GM19452 (cell line): Measurements from ENCODE around the gene MOB3B.

Experiments
- ATAC-seq: cut with Tn5 transposase; IDR thresholded peaks from one replicate; pipeline ENCODE4 v1.9.1; 2021; ENCODE audit not compliant: unreplicated experiment

MOB3B gene

DNA sequence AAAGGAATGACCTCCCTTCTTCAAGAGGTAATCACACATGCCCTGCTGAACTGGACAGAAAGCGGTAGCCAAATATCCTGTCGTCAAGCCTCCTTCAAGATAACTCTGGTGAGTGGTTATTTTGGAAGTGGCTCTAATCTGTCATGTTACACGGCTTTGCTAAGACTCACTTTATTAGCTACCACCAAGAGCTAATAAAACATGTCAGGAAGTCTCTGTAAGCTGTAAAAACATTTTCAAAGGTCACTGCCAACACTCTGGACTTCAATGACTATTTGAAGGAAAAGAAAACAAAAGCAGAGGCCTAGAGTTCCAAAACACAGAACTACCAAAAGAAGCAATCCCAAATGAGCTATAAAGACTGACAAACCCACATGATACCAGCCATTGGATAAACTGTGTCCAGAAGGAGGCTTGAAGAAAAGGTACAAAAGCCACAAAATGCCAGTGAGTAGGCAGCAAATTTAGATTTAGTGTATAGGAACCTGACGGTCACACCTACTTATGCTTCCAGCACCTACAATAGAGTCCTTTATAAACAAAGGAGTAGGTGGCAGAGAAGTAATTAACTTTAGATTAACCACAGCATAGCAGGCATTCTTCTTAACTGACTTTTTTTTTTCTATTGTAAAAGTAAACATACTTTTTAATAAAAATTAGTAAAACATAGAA, 135.3 kb downstream of the MOB3B start:
- ATAC-seq, result no peak

DNA sequence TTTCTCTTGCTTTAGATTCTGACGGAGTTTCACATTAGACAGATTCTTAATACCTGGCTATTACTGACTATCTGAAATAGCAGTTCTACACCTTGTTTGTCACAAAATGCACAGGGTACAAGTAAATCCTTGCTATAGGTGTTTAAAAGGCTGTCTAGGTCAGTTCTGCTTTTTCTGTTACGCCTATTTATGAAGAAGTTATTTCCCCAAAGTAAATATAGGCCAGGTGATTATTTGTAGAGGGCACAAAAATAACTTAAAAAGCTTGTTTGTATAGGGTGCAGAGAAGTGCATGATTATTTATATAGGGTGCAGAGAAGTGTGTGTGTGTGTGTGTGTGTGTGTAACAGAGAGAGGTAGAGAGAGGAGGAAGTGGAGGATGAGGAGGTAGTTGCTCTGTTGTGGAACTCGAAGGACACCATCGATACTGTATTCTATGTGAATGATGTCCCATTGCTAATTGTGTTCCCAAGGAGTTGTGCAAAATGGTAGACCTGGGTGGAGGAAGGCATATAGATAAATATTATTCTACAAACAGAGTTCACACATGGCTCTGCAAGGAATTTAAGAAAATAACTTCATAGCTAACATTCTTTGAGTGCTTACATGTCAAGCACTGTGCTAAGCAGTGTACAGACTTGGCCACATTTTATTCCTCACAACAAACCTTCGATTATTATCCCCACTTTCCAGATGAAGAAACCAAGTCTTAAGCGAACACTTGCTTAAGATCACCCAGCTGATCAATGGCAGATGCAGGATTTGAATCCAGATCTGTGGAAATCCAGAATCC, 136.4 kb downstream of the MOB3B start:
- no peak for ATAC-seq

DNA sequence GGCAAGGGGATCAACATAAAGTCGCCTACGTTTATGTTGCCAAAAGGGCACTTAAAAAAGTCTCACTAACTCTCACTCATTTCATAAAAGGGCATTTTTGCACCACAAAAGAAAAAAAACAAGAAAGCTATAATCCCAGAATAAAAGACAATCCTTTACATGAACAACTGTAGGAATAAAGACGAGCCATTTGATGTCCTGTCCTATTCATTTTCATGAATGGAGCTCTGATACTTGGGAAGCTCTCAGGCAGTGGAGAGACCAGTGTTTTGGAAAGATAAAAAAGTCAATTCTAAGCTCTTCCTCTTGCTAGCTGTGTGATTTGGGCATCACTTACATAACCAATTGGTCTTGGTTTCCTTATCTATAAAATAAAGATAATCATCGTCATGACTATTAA, 137.2 kb downstream of the MOB3B start:
- ATAC-seq, result no peak

DNA sequence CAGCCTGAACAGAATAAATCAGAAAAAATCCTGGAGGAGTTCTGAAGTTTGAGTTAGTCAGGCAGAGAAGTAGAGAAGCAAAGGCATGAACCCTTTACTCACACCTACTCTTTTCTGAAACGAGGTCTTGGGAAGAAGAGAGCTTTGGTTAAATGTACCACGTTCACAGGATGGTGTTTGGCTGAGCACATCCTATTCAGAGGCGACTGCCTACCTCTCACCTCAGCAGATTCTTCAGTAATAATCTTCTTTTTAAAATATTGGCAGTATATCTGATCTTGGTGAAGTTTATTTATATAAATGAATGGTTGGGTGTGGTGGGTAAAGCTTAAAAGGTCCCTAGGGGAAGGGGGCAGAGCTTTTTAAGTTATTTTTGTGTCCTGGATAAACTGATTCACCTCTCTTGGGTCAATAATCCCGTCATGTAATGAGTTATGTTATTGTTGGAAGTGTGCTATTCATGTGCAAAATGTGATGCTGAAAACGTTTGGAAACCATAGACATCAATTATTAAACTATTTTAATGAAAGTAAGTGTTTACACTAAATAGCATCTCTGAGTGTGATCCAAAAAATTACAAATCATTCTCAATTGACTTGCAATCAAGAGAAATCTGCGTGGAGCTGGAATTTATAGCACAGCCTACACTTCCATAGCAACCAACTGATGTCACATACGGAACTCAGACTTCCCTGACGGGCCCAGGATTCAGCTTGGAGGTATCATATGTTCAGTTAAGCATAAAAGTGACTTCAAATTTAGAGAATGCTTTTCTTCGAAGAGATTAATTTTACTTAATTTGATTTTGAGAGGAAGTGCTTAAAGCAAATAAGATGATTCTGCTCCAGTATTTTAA, 138.3 kb downstream of the MOB3B start:
- ATAC-seq, result no peak

DNA sequence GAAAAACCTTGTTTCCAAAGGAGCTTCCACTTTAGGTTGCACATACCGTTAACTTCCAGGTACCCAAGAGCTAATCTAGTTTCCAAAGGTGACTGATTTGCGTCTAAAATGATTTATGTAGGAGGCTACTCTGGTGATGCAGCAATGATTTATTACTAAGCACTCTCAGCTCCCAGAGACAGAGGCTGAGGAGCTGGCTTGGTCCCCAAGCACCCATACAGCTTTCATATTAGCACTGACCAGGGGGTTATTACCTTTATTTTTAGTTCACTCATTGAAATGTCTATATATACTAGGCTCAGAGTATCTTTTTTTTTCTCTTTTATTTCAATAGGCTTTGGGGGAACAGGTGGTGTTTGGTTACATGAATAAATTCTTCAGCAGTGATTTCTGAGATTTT, 141.5 kb downstream of the MOB3B start:
- no peak for ATAC-seq

DNA sequence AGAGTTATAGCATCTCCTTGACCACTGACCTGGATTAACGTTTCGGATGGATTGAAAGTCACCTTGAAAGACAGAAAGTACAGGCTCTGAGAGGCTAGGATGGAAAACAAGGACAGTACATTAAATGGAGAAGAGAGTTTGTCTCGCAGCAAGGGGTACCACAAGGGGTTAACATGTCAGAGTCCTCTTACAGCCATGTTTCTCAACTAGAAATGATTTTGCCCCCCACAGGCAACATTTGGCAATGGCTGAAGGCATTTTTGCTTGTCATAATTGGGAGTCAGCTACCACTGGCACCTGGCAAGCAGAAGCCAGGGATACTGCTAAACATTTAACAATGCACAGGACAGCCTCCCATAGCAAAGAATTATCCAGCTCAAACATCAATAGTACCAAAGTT, 141.9 kb downstream of the MOB3B start:
- ATAC-seq, result no peak

DNA sequence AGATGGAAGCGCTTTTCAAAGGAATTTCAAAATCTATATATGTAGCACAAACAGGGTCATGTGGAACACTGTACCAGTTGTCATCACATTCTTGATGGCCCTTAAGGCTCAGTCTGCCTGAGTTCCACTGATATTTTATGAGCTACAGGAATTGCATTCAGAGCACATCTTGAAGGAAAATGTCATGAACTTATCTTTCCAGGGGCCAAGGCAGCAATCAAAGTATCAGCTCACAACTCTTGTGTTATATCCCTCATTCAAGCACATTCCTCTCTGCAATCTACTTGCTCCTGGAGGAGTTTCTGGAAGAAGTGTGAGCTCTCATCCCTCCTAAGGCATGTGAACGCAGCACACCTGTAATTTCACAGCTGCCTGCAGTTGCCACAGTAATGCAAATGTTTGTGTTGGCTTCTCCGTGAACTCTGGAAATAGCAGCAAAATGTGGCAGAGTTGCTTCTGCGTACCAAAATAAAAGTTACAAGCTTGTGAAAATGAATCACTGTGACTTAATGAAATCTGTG, 143.0 kb downstream of the MOB3B start:
- ATAC-seq, result no peak

DNA sequence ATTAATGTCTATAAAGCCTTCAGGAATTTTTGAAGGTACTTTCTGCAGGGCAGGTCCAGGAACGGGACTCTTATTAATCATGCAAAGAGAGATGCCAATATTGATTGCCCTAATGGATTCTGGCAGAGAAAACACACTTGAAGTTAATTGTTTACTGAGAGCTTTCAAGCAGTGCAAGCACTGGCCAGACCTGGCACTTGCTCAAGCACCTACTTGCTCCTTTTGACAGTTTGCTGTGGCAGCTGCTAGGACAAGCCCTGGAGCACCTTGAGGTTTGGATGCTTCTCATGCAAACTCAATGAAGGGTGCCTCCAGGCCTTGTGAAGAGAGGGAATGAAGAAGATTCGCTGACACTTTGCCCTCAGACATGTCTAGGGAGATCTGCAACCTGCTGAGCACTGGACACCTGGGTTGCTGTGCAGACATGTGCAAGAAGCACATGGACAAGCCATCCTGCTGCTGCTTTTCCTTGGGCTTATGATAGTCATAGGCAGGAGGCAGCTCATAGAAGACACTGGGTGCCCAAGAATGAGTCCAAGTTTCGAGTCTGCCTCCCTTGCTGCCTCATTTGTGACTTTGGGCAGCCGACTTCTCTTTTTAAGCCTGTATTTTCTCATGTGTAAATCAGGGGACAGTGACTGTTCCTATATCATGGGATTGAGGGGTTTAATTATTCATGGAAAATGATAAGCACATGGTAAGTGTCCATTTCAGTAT, 143.8 kb downstream of the MOB3B start:
- no peak for ATAC-seq

DNA sequence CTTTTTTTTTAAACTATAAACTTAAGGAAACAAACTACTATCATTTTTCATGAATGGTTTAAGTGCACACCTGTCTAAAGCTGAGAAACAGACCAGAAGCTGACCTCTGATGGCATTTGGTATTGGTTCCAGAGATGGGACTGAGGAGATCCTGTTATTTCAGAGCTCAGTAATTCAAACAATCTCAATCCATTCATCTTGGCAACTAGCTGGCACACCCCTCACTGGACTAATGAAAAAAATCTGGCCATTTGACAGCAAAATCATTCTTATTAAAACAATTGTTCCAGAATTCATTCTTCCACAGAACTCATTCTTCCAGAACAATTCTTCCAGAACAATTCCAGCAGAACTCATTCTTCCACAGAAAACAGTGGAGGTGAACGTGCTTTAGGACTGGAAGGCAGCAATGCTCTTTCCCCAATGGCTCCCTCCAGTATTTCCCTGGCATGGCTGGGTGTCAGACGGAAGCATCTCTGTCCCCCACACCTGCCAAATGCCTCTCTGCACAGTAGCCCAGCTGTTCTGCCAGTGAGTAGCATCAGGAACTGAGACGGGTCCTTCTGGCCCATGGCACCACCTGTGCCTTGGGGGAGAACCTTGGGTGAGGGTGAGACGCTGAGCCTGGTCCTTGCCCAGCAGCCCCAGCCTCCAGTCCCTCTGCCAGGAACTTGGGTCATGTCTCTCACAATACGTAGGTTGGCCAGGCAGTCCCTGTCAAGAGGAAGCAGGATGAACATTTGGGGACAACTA, 145.2 kb downstream of the MOB3B start:
- no peak for ATAC-seq

DNA sequence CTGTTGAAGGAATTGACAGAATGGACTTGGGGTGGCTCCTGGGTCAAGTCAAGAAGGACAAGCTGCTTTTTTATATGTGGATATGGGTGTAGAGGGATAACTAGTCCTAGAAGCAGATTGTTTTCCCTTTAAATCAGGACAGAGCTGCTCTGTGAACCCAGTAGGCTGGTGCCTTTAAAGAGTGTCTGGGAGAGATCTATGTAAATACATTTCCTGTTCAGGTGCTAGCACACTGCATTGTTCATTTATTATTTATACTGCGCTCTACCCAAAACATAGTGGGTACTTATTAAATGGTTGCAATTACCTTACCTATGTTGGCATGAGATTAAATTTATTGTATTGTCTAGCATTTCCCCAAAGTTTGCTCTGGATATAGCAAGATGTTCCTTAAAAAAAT, 146.1 kb downstream of the MOB3B start:
- ATAC-seq, result no peak

DNA sequence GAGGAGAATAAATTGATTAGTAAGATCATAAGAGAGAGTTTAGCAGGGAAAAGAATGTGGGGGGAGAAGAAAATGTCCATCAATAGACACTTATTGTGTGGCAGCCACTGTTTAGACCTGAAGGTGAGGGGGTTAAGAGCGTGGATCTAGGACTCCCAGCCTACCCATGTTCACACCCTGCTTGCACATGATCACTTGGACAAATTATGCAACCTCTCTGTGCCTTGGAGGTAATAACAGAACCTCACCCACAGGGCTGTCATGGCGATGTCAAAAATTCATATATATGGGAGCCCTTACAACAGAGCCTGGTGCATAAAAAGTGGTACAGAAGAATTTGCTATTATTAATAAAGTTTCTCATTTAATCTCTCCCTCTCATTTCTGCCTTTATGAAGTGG, 146.6 kb downstream of the MOB3B start:
- no peak for ATAC-seq

DNA sequence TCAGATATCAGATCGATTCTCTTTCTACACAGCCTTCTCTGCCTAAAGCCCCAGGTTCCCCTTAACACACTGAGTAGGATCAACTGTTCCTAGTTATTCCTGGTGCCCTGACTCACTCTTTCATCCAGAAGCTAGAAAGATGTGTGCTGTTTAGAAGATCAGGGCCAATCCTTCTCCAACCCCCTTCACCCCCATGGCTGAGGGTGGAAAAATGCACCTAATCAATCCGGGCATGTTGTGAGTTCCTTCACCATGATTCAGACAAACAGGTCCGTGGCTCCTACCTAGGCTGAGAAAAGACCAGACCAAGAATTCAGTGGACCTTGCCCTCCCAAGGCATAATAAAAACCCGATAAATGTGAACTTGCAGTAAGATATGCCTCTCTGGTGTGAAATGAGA, 147.3 kb downstream of the MOB3B start:
- no peak for ATAC-seq

DNA sequence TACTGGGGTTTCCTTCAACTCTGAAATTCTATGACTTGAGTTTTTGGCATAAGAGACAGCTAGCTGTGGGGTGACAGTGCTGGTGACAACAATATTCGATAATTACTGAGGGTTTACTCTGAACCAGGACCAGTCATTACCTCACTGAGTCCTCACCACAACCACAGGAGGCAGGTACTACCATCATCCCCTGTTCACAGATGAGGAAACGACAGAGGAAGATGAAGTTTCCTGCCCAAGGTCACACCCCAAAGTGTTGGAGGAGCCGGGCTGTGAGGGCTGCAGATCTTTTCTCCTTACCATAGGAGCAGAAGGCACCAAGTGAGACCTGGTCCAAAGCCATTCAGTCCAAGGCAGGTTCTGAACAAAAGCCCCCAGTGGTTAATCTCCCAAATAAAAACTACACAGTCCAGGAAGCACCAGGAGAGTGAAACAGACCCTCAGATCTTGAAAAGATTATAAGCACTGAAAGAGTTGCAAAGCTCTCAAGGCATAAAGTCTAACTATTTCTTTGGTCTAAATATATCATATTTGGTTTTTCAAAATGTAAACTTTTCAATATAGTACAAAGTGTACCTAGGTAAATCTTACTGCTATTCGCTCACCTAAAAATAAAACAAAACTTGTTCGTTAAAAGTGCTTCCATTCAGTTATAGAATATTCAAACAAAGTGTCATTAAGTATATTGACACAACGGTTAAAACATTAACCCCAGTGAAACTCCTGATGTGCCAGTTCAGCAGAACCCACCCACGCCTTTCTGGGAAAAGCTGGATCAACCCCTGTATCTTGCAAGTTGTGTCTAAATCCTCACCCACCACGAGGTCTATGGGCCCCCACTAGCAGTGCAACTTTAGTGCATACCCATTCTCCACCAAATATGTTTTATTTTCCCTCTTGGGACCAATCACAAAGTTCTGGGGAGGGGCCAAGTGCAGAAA, 150.0 kb downstream of the MOB3B start:
- ATAC-seq, result peak; percentile 29

DNA sequence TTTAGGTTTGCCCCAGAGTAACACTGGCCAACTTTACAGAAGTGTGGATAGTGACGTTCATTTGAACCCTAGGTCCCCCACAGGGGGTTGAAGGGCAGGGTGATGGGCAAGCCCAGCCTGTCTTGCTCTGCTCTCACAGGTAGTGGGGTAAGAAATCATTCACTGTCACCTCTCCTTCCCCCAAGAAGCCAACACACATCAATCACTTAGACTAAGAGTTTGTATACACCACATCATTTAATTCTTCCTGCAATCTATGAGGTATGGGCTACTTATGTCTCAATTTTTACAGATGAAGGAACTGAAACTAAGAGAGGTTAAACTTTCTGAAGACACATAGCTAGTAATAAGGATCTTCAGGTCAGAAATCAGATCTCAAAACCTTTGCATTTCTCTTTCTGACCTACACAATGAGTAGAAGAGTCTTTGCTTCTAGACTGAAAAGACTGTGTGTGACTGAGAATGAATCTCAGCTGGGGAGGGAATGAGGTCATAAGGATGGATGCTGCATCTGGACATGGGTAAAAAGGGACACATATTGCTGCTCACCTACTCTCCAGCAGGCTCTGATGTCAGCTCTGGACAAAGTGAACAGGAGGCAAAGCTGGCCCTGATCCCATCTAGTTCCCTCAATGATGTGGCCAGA, 151.7 kb downstream of the MOB3B start:
- peak; percentile 87 for ATAC-seq

DNA sequence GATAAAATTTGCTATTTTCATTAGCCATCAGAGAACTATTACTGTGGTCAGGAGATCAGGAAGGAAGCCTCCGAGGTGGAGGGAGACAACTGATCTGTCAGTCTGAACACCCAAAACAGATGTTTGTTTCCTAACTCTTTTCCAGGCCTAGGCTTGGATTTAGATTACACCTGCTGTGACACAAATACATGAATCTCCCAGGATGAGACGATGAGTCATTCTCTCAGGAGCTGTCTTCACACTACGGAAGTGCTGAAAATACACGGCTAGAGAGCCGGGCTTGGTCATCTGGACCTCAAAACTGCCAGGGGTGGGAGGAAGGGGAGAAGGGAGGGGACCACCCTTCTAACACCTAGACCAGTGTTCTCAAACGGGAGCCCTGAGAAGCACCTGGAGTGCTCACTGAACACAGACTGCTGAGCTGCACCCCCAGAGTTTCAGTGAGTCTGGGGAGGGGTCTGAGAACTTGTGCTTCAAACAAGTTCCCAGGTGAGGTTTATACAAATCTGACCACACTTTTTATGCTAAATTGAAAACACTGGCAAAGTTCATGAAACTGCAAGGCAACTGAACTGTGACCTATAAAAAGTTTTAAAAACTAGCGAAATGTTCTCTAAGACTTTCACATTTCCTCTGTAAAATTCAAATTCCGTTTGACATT, 152.3 kb downstream of the MOB3B start:
- peak; percentile 33 for ATAC-seq

DNA sequence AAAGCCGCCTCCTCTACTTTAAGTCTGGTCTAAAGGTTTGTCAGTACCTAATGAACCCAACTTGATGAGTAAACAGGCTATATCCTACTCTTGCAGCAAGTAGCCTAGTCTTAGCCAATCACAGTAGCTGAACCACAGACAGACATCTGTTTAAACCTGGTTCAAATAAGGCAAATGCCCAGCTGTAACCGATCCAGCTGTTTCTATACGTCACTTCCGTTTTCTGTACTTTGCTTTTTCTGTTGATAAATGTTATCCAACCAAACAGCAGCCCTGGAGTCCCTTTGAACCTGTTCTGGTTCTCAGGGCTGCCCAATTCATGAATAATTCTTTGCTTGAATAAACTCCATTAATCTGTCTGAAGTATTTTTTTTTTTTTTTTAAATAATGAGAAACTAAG, 155.8 kb downstream of the MOB3B start:
- no peak for ATAC-seq

DNA sequence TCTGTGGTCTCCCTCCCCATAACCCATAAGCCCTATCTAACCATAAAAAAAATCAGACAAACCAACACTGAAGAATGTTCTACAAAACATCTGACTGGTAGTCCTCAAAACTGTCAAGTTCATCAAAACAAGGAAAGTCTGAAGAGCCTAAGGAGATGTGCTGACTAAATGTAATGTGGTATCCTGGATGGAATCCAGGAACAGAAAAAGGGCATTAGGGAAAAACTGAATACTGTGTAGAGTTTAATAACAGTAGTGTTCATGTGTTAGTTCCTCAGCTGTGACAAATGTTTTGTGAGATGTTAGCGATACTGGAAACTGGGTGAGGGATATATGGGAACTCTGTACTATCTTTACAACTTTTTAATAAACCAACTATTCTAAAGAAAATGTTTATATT, 157.0 kb downstream of the MOB3B start:
- ATAC-seq, result no peak

DNA sequence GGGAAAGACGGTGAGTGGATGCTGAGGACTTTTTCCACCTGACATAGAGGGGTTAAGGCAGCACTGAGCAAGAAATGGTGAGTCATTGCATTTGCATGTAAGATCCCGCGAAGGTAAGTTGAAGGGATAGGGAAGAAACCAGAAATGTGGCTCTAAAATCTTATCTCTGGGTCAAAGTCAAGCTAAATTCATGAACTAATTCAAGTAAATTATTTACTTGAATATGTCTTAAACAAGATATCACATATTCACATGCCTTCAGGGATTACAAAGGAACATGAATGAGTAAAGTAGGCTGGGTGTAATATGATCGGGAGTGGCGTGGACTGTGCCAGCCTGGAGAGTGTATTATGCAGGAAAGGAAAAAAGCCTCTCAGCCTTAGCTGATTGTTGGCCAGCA, 158.2 kb downstream of the MOB3B start:
- ATAC-seq, result no peak
